Thyroid gland (tissue), 4 donors: ENCODE measurements around the gene SLC8A3. TPM values are rescaled to one million over a fixed set of nuclear protein-coding genes. Genes with fewer than 3 reads are reported as not detected.

Experiments
- DNase-seq, 2 donors: peaks; one replicate each; pipeline ENCODE4 v3.0.0-alpha.2; 2019
- H3K27ac ChIP-seq, 3 donors: fragments of 200-600 bp; sonication (generic); 1 replicate in 2 of 3; 2 replicates in 1 of 3; pipeline ENCODE4 v1.5.1; 2016 to 2019; ENCODE audit warnings: mild to moderate bottlenecking in 1 of 3, moderate library complexity in 1 of 3
- H3K27me3 ChIP-seq: fragments of 200-600 bp; sonication (generic); one replicate; pipeline ENCODE4 v1.5.1; 2019
- H3K36me3 ChIP-seq, 2 donors: fragments of 200-600 bp; sonication (generic); one replicate each; pipeline ENCODE4 v1.5.1; 2016 to 2019
- H3K4me1 ChIP-seq, 2 donors: fragments of 200-600 bp; sonication (generic); one replicate each; pipeline ENCODE4 v1.5.1; 2017 to 2019
- H3K4me3 ChIP-seq, 3 donors: fragments of 200-600 bp; sonication (generic); replicated peaks in 1 of 3; 1 replicate in 2 of 3; 2 replicates in 1 of 3; pipeline ENCODE4 v1.5.1; 2016; ENCODE audit warnings: mild to moderate bottlenecking in 1 of 3
- H3K9me3 ChIP-seq: fragments of 200-600 bp; sonication (generic); one replicate; pipeline ENCODE4 v1.5.1; 2017
- CTCF ChIP-seq, 6 experiments: fragments of 200-600 bp in 3 of 6; fragments of 450-650 bp in 3 of 6; sonication (generic) in 3 of 6; IDR thresholded peaks; one replicate each; pipeline ENCODE4 v1.5.1; 2016 to 2019; ENCODE audit warnings: antibody characterized with exemption in 6 of 6, mild to moderate bottlenecking in 2 of 6, inconsistent platforms in 1 of 6, moderate library complexity in 1 of 6
- POLR2A ChIP-seq, 2 donors: fragments of 450-650 bp; IDR thresholded peaks; one replicate each; pipeline ENCODE4 v1.6.1; 2017; ENCODE audit warnings: antibody characterized with exemption in 2 of 2, mild to moderate bottlenecking in 2 of 2, moderate library complexity in 1 of 2
- WGBS, 2 donors: methylation state at CpG; one replicate each; pipeline ENCODE4 v1.1.5; 2017; 5-methylcytosine and 5-hydroxymethylcytosine counted together
- intact Hi-C: fragments of 100-400 bp; cut with DNase I; formaldehyde crosslinking; loops from one replicate; pipeline ENCODE4 v1.15.1; 2023
- total RNA-seq, 4 donors: library from RNA; depleted of rRNA; stranded (reverse); fragments of >200 nt; gene quantifications; one replicate each; pipeline ENCODE4 v1.2.3, GENCODE V29; 2016

Gene SLC8A3
- total RNA-seq, 4 donors from 2014 or later = 0.29 TPM; not detected in 3

GRCh38 chr14:70067810-70068209, 120.9 kb downstream of the SLC8A3 start:
- WGBS, 2 donors = 87 to 89% methylated on average over 5 of the region's 5 CpGs
- Histone ChIP-seq H3K4me3 (no peak overlapping the region), H3K9me3 (no peaks in the 10 kb centered on the region), H3K36me3 (no peaks in the 10 kb centered on the region), H3K27ac (no peak overlapping the region), H3K27me3 (no peaks in the 10 kb centered on the region), H3K4me1 (no peaks in the 10 kb centered on the region)
- no peak for TF ChIP-seq POLR2A (IDR thresholded peaks at IDR 0.05)
- TF ChIP-seq CTCF (IDR thresholded peaks at IDR 0.05) = no peak
- intact Hi-C loops = no loop called here
- DNase-seq = no peak

- no peak for DNase-seq
- Histone ChIP-seq H3K9me3 (no peaks in the 10 kb centered on the region), H3K4me1 (no peaks in the 10 kb centered on the region), H3K4me3 (no peak overlapping the region), H3K36me3 (no peaks in the 10 kb centered on the region), H3K27ac (no peak overlapping the region), H3K27me3 (no peaks in the 10 kb centered on the region)
- TF ChIP-seq POLR2A (IDR thresholded peaks at IDR 0.05) = no peak
- TF ChIP-seq CTCF (IDR thresholded peaks at IDR 0.05) = no peak
- intact Hi-C loops = no loop called here
- 73 to 80% methylated on average over 11 of the region's 11 CpGs for WGBS, 2 donors
These were observed 124.5 kb downstream of the SLC8A3 start for GRCh38 chr14:70064136-70064865.

GRCh38 chr14:70061108-70061507, 127.6 kb downstream of the SLC8A3 start:
- H3K9me3 ChIP-seq = no peaks in the 10 kb centered on the region
- TF ChIP-seq POLR2A (IDR thresholded peaks at IDR 0.05) (no peak), CTCF (IDR thresholded peaks at IDR 0.05) (no peak)
- DNase-seq = no peak
- no peaks in the 10 kb centered on the region for H3K27me3 ChIP-seq
- H3K36me3 ChIP-seq = no peaks in the 10 kb centered on the region
- H3K4me1 ChIP-seq = no peaks in the 10 kb centered on the region
- H3K4me3 ChIP-seq = no peak overlapping the region
- H3K27ac ChIP-seq = no peak overlapping the region
- 79 to 83% methylated on average over 2 of the region's 2 CpGs for WGBS, 2 donors
- intact Hi-C loops = no loop called here

- H3K9me3 ChIP-seq = no peaks in the 10 kb centered on the region
- WGBS, 2 donors = 71 to 82% methylated on average over 2 of the region's 2 CpGs
- intact Hi-C loops = no loop called here
- H3K4me1 ChIP-seq = no peaks in the 10 kb centered on the region
- no peak overlapping the region for H3K4me3 ChIP-seq
- H3K36me3 ChIP-seq = no peaks in the 10 kb centered on the region
- DNase-seq = no peak
- TF ChIP-seq CTCF (IDR thresholded peaks at IDR 0.05) (no peak), POLR2A (IDR thresholded peaks at IDR 0.05) (no peak)
- no peak overlapping the region for H3K27ac ChIP-seq
- no peaks in the 10 kb centered on the region for H3K27me3 ChIP-seq
These were observed 129.2 kb downstream of the SLC8A3 start for GRCh38 chr14:70059545-70059944.

GRCh38 chr14:70057519-70058136, 131.1 kb downstream of the SLC8A3 start:
- Histone ChIP-seq H3K36me3 (no peaks in the 10 kb centered on the region), H3K4me1 (no peaks in the 10 kb centered on the region), H3K9me3 (no peaks in the 10 kb centered on the region), H3K27ac (no peak overlapping the region), H3K4me3 (no peak overlapping the region), H3K27me3 (no peaks in the 10 kb centered on the region)
- no peak for DNase-seq
- intact Hi-C loops = no loop called here
- TF ChIP-seq POLR2A (IDR thresholded peaks at IDR 0.05) = no peak
- no peak for TF ChIP-seq CTCF (IDR thresholded peaks at IDR 0.05)
- WGBS, 2 donors = 72 to 75% methylated on average over 5 of the region's 5 CpGs
